IMR-90 (cell line): ENCODE results near the gene ORC2. TPM values are rescaled to one million over a fixed set of nuclear protein-coding genes. Genes with fewer than 3 reads are reported as not detected.
A peak's percentile ranks its signal among the peaks of the same experiment; 100 is the strongest.

Experiments used
- ATAC-seq: fragments of 200-7000 bp; cut with Tn5 transposase; 2 replicates; pipeline ENCODE4 v1.9.1; 2020; ENCODE audit warnings: low read depth, mild to moderate bottlenecking, moderate library complexity
- BruUV-seq: library from RNA; stranded (reverse); fragments of 400-500 nt; replicated peaks from 2 replicates; lab custom pipeline; 2021; lab: Mats Ljungman, UMichigan
- CTCF ChIA-PET: fragments of 300-600 bp; formaldehyde crosslinking; extraction: SDS; loops from one replicate; lab custom pipeline; 2021; ENCODE audit warnings: antibody characterized with exemption; lab: Yijun Ruan, JAX
- POLR2A ChIA-PET: fragments of 300-600 bp; sonication (Branson Sonifier 250); formaldehyde crosslinking; loops from one replicate; lab custom pipeline; 2022; ENCODE audit warnings: antibody characterized with exemption; ENCODE audit not compliant: unreplicated experiment; lab: Charles Lee
- DNase-seq: peaks from one replicate; pipeline ENCODE4 v3.0.0; 2013
- H2AFZ ChIP-seq: replicated peaks from 2 replicates; pipeline ENCODE3; 2013; ENCODE audit warnings: low read length, mild to moderate bottlenecking; ENCODE audit not compliant: poor library complexity
- H2AK5ac ChIP-seq: 2 replicates; pipeline ENCODE4 v1.6.1; 2013; ENCODE audit warnings: low read depth, low read length, inconsistent platforms
- H2AK9ac ChIP-seq: replicated peaks from 2 replicates; pipeline ENCODE3; 2013; ENCODE audit warnings: mild to moderate bottlenecking, low read depth, low read length, moderate library complexity; ENCODE audit not compliant: poor library complexity
- H2BK120ac ChIP-seq: 2 replicates; pipeline ENCODE4 v1.6.1; 2013; ENCODE audit warnings: low read depth, low read length, inconsistent platforms
- H2BK15ac ChIP-seq: 3 replicates; pipeline ENCODE4 v1.6.1; 2013; ENCODE audit warnings: low read depth, low read length, inconsistent platforms
- H2BK20ac ChIP-seq: 2 replicates; pipeline ENCODE4 v1.6.1; 2013; ENCODE audit warnings: low read depth, mild to moderate bottlenecking, inconsistent platforms, low read length, moderate library complexity
- H2BK5ac ChIP-seq: 2 replicates; pipeline ENCODE4 v1.6.1; 2013; ENCODE audit warnings: mild to moderate bottlenecking, low read depth, low read length, inconsistent platforms; ENCODE audit not compliant: poor library complexity, severe bottlenecking
- H3K14ac ChIP-seq: replicated peaks from 2 replicates; pipeline ENCODE4 v1.6.1; 2013; ENCODE audit warnings: low read depth, low read length, inconsistent platforms
- H3K18ac ChIP-seq: 2 replicates; pipeline ENCODE4 v1.6.1; 2013; ENCODE audit warnings: low read depth, low read length, control low read depth
- H3K23ac ChIP-seq: 2 replicates; pipeline ENCODE4 v1.6.1; 2013; ENCODE audit warnings: low read depth, low read length, inconsistent platforms
- H3K27ac ChIP-seq: 2 replicates; pipeline ENCODE4 v1.5.1; 2013; ENCODE audit warnings: mild to moderate bottlenecking, control low read depth, low read length; ENCODE audit not compliant: insufficient read depth
- H3K27me3 ChIP-seq: 2 replicates; pipeline ENCODE4 v1.6.1; 2013; ENCODE audit warnings: low read length; ENCODE audit not compliant: control insufficient read depth, insufficient read depth
- H3K36me3 ChIP-seq: 2 replicates; pipeline ENCODE4 v1.6.1; 2013; ENCODE audit warnings: low read length, mixed read lengths; ENCODE audit not compliant: control insufficient read depth, insufficient read depth
- H3K4ac ChIP-seq: 2 replicates; pipeline ENCODE4 v1.6.1; 2013; ENCODE audit warnings: low read depth, low read length, inconsistent platforms
- H3K4me1 ChIP-seq: 2 replicates; pipeline ENCODE4 v1.6.1; 2013; ENCODE audit warnings: low read length, mixed read lengths; ENCODE audit not compliant: control insufficient read depth, insufficient read depth
- H3K4me2 ChIP-seq: 2 replicates; pipeline ENCODE4 v1.6.1; 2013; ENCODE audit warnings: low read depth, mild to moderate bottlenecking, control low read depth, low read length, moderate library complexity
- H3K4me3 ChIP-seq: 2 replicates; pipeline ENCODE4 v1.5.1; 2013; ENCODE audit warnings: low read depth, mild to moderate bottlenecking, control low read depth, low read length, moderate library complexity; ENCODE audit not compliant: insufficient read depth
- H3K56ac ChIP-seq: 2 replicates; pipeline ENCODE4 v1.6.1; 2013; ENCODE audit warnings: low read length, inconsistent platforms; ENCODE audit not compliant: insufficient read depth; ENCODE audit errors: extremely low read depth
- H3K79me1 ChIP-seq, 2 experiments: 2 replicates each; pipeline ENCODE4 v1.6.1; 2013; ENCODE audit warnings: low read length in 2 of 2, inconsistent platforms in 1 of 2, low read depth in 1 of 2
- H3K9ac ChIP-seq: 2 replicates; pipeline ENCODE4 v1.6.1; 2013; ENCODE audit warnings: low read depth, low read length, control low read depth
- H3K9me1 ChIP-seq: 2 replicates; pipeline ENCODE4 v1.6.1; 2013; ENCODE audit warnings: low read length, inconsistent platforms; ENCODE audit not compliant: insufficient read depth
- H3K9me3 ChIP-seq: 2 replicates; pipeline ENCODE4 v1.6.1; 2013; ENCODE audit warnings: low read length; ENCODE audit not compliant: control insufficient read depth, insufficient read depth
- H4K20me1 ChIP-seq: 2 replicates; pipeline ENCODE4 v1.6.1; 2013; ENCODE audit warnings: low read length, inconsistent platforms; ENCODE audit not compliant: insufficient read depth
- H4K5ac ChIP-seq: 2 replicates; pipeline ENCODE4 v1.6.1; 2013; ENCODE audit warnings: mild to moderate bottlenecking, low read depth, low read length, control low read depth
- H4K8ac ChIP-seq, 2 experiments: 2 replicates each; pipeline ENCODE4 v1.6.1; 2013; ENCODE audit warnings: low read depth in 2 of 2, low read length in 2 of 2, control low read depth in 1 of 2, inconsistent platforms in 1 of 2
- H4K91ac ChIP-seq: 2 replicates; pipeline ENCODE4 v1.6.1; 2013; ENCODE audit warnings: low read depth, low read length, inconsistent platforms; ENCODE audit not compliant: insufficient read depth
- BHLHE40 ChIP-seq: fragments of 150-350 bp; IDR thresholded peaks from 2 replicates; pipeline ENCODE4 v1.6.1; 2016; ENCODE audit warnings: mild to moderate bottlenecking, low read depth, low read length
- CEBPB ChIP-seq: IDR thresholded peaks from 2 replicates; pipeline ENCODE4 v1.6.1; 2012; ENCODE audit warnings: low read depth, low read length, improper control_type of control experiment
- CHD1 ChIP-seq: IDR thresholded peaks from 2 replicates; pipeline ENCODE4 v1.6.1; 2012; ENCODE audit warnings: low read depth, low read length, improper control_type of control experiment
- CTCF ChIP-seq: conservative IDR thresholded peaks from 2 replicates; pipeline ENCODE4 v1.5.1; 2012; ENCODE audit warnings: mild to moderate bottlenecking, low read depth, low read length, improper control_type of control experiment
- ELK1 ChIP-seq: fragments of 150-350 bp; IDR thresholded peaks from 2 replicates; pipeline ENCODE4 v1.6.1; 2016; ENCODE audit warnings: low read depth, mild to moderate bottlenecking, low read length, moderate library complexity, borderline replicate concordance
- FOS ChIP-seq: fragments of 150-350 bp; IDR thresholded peaks from 2 replicates; pipeline ENCODE4 v1.6.1; 2016; ENCODE audit warnings: low read depth, low read length
- MAFK ChIP-seq: IDR thresholded peaks from 2 replicates; pipeline ENCODE4 v1.6.1; 2012; ENCODE audit warnings: low read depth, low read length, improper control_type of control experiment
- MAZ ChIP-seq: IDR thresholded peaks from 2 replicates; pipeline ENCODE4 v1.6.1; 2012; ENCODE audit warnings: low read depth, mild to moderate bottlenecking, low read length, improper control_type of control experiment, moderate library complexity, borderline replicate concordance
- MXI1 ChIP-seq: IDR thresholded peaks from 2 replicates; pipeline ENCODE4 v1.6.1; 2012; ENCODE audit warnings: low read depth, mild to moderate bottlenecking, low read length, moderate library complexity, borderline replicate concordance
- NFE2L2 ChIP-seq: fragments of 150-350 bp; IDR thresholded peaks from 2 replicates; pipeline ENCODE4 v1.6.1; 2016; ENCODE audit warnings: low read depth, mild to moderate bottlenecking, low read length
- POLR2A ChIP-seq: IDR thresholded peaks from 2 replicates; pipeline ENCODE4 v1.6.1; 2012; ENCODE audit warnings: mild to moderate bottlenecking, low read depth, low read length
- RAD21 ChIP-seq: IDR thresholded peaks from 2 replicates; pipeline ENCODE4 v1.6.1; 2012; ENCODE audit warnings: low read length, improper control_type of control experiment
- RCOR1 ChIP-seq: IDR thresholded peaks from 2 replicates; pipeline ENCODE4 v1.6.1; 2012; ENCODE audit warnings: mild to moderate bottlenecking, low read length, improper control_type of control experiment; ENCODE audit not compliant: insufficient replicate concordance
- RFX5 ChIP-seq: IDR thresholded peaks from 2 replicates; pipeline ENCODE4 v1.8.0; 2012; ENCODE audit warnings: low read depth, mild to moderate bottlenecking, low read length, moderate library complexity
- SMC3 ChIP-seq: fragments of 150-350 bp; IDR thresholded peaks from 2 replicates; pipeline ENCODE4 v1.6.1; 2016; ENCODE audit warnings: low read depth, mild to moderate bottlenecking, antibody characterized with exemption, low read length, moderate library complexity
- USF2 ChIP-seq: fragments of 150-350 bp; IDR thresholded peaks from 2 replicates; pipeline ENCODE4 v1.6.1; 2017; ENCODE audit warnings: mild to moderate bottlenecking, antibody characterized with exemption, low read length, low read depth
- WGBS, 2 experiments: methylation state at CpG; one replicate each; pipeline versions ENCODE4 v1.1.5 to v1.1.7; 2013; ENCODE audit warnings: missing lambda C conversion rate in 2 of 2; ENCODE audit not compliant: insufficient read length in 1 of 2; ENCODE audit errors: extremely low coverage in 2 of 2; 5-methylcytosine and 5-hydroxymethylcytosine counted together
- dilution Hi-C: fragments of 300-500 bp; cut with HindIII; formaldehyde crosslinking; loops from one replicate; pipeline ENCODE4 v1.14.3; 2018; ENCODE audit warnings: low sequenced_read_pairs; ENCODE audit not compliant: unreplicated experiment
- in situ Hi-C: fragments of 300-500 bp; cut with MboI; formaldehyde crosslinking; loops from 3 replicates; pipeline ENCODE4 v1.14.3; 2019; ENCODE audit warnings: low sequenced_read_pairs, inconsistent platforms, mixed read lengths
- intact Hi-C: fragments of 100-400 bp; cut with micrococcal nuclease; formaldehyde crosslinking; loops from 2 replicates; pipeline ENCODE4 v1.10.0; 2022
- polyA plus RNA-seq, 3 experiments: library from polyadenylated mRNA; depleted of rRNA; stranded (reverse); fragments of >200 nt; gene quantifications; 2 replicates each; pipeline ENCODE4 v1.2.3, GENCODE V29; 2012; ENCODE audit warnings: low replicate concordance in 1 of 3
- total RNA-seq: library from RNA; depleted of rRNA; stranded (reverse); fragments of >200 nt; gene quantifications from 2 replicates; pipeline ENCODE4 v1.2.3, GENCODE V29; 2012

The ORC2 gene
- total and polyA plus RNA-seq, 2 of the 4 experiments (the other 2 are of a cell fraction) = 4.4 to 10.0 TPM

GRCh38 chr2:200962811-200963123 lies 693 bp downstream of the ORC2 start:
- Histone ChIP-seq H3K79me1 (peaks cover 23 to 58% of the 10 kb centered on the region in 2 experiments), H3K56ac (peak overlapping the region; percentile 55; the same call in 1 of the 2 replicates), H3K23ac (peak overlapping the region; percentile 50), H3K4me1 (peaks cover 6% of the 10 kb centered on the region; the same call in 1 of the 2 replicates), H2BK120ac (0 out of 2 replicates have a peak overlapping the region, but pooled peaks have one; percentile 75), H2AK5ac (no peak overlapping the region), H3K9me1 (peaks cover 3% of the 10 kb centered on the region; the same call in 1 of the 2 replicates), H3K14ac (peak overlapping the region; percentile 87), H3K9ac (peak overlapping the region; percentile 70), H3K27ac (peak overlapping the region; percentile 82), H3K9me3 (no peaks in the 10 kb centered on the region), H3K4me3 (peak overlapping the region; percentile 90), H2AFZ (peak overlapping the region; percentile 99), H4K20me1 (no peaks in the 10 kb centered on the region), H4K8ac (peak overlapping the region; percentile 61 to 93; a peak in 3 of 4 replicates), H4K5ac (peak overlapping the region; percentile 70; the same call in 1 of the 2 replicates), H3K4me2 (peak overlapping the region; percentile 78), H3K27me3 (no peaks in the 10 kb centered on the region), H2AK9ac (peak overlapping the region; percentile 92), H2BK20ac (no peak overlapping the region), H3K4ac (peak overlapping the region; percentile 86; the same call in 1 of the 2 replicates), H4K91ac (no peak overlapping the region), H3K18ac (no peak overlapping the region), H2BK5ac (peak overlapping the region; percentile 23), H3K36me3 (no peaks in the 10 kb centered on the region), H2BK15ac (no peak overlapping the region)
- TF ChIP-seq RCOR1 (no peak), MAZ (no peak), CTCF (no peak), ELK1 (no peak), FOS (no peak), MXI1 (no peak; the same call in 1 of the 2 replicates), NFE2L2 (no peak), BHLHE40 (no peak), CEBPB (no peak), RFX5 (no peak), MAFK (no peak), SMC3 (no peak), POLR2A (no peak), USF2 (no peak), RAD21 (no peak), CHD1 (no peak)
- ChIA-PET POLR2A (interaction anchor here (0.6 kb wide), 1 partner anchor 105 kb away, joined by 3 read pairs; no protein-coding TSS in a partner anchor), CTCF (interaction anchor here (0.6 to 2.0 kb wide), 8 partner anchors 10 to 195 kb away, joined by 3 to 9 read pairs (median 5); no protein-coding TSS in a partner anchor)
- dilution Hi-C loops = no loop called here
- in situ Hi-C loops = no loop called here
- no peak for DNase-seq
- no CpG with 5 or more reads among the region's 7 CpGs for WGBS, 2 experiments
- intact Hi-C loops = loop anchor here (5.0 kb wide), 1 partner anchor 105 kb away; no protein-coding TSS in a partner anchor
- BruUV-seq = TSS peak; percentile 35
- ATAC-seq = peak; percentile 5
